GM23248 (cell line): ENCODE results near the gene IFNA21. TPM values are rescaled to one million over a fixed set of nuclear protein-coding genes. Genes with fewer than 3 reads are reported as not detected.

Experiments
- DNase-seq: peaks from one replicate; pipeline ENCODE4 v3.0.0-alpha.2; 2015
- H2AFZ ChIP-seq: fragments of 200-600 bp; sonication (generic); 2 replicates; pipeline ENCODE4 v1.6.1; 2016; ENCODE audit warnings: antibody characterized with exemption
- H3F3A ChIP-seq: fragments of 200-600 bp; sonication (generic); 2 replicates; pipeline ENCODE4 v1.6.1; 2016; ENCODE audit warnings: mild to moderate bottlenecking, antibody characterized with exemption, mixed run types; ENCODE audit not compliant: insufficient read depth
- H3K27ac ChIP-seq: fragments of 200-600 bp; sonication (generic); 2 replicates; pipeline ENCODE4 v1.5.1; 2016; ENCODE audit warnings: mild to moderate bottlenecking
- H3K27me3 ChIP-seq: fragments of 200-600 bp; sonication (generic); replicated peaks from 2 replicates; pipeline ENCODE4 v1.6.1; 2016; ENCODE audit warnings: mild to moderate bottlenecking; ENCODE audit not compliant: insufficient read depth
- H3K36me3 ChIP-seq: fragments of 200-600 bp; sonication (generic); 2 replicates; pipeline ENCODE4 v1.6.1; 2016; ENCODE audit warnings: low read depth, mild to moderate bottlenecking
- H3K4me1 ChIP-seq: fragments of 200-600 bp; sonication (generic); 2 replicates; pipeline ENCODE4 v1.6.1; 2016; ENCODE audit warnings: mild to moderate bottlenecking; ENCODE audit not compliant: insufficient read depth
- H3K4me2 ChIP-seq: fragments of 200-600 bp; sonication (generic); one replicate; pipeline ENCODE4 v1.6.1; 2016; ENCODE audit warnings: mild to moderate bottlenecking; ENCODE audit not compliant: unreplicated experiment
- H3K4me3 ChIP-seq: fragments of 200-600 bp; sonication (generic); 2 replicates; pipeline ENCODE4 v1.5.1; 2016; ENCODE audit warnings: mild to moderate bottlenecking
- H3K79me2 ChIP-seq: fragments of 200-600 bp; sonication (generic); 2 replicates; pipeline ENCODE4 v1.6.1; 2016; ENCODE audit warnings: mild to moderate bottlenecking; ENCODE audit not compliant: insufficient read depth
- H3K9ac ChIP-seq: fragments of 200-600 bp; sonication (generic); 2 replicates; pipeline ENCODE4 v1.6.1; 2016; ENCODE audit warnings: mild to moderate bottlenecking
- H3K9me2 ChIP-seq: fragments of 200-600 bp; sonication (generic); 2 replicates; pipeline ENCODE4 v1.6.1; 2016; ENCODE audit warnings: mixed run types, mild to moderate bottlenecking, moderate library complexity; ENCODE audit not compliant: insufficient read depth
- H3K9me3 ChIP-seq: fragments of 200-600 bp; sonication (generic); one replicate; pipeline ENCODE4 v1.6.1; 2017; ENCODE audit warnings: low read depth
- H4K20me1 ChIP-seq: fragments of 200-600 bp; sonication (generic); 2 replicates; pipeline ENCODE4 v1.6.0; 2016; ENCODE audit not compliant: insufficient read depth
- EZH2 ChIP-seq: fragments of 200-600 bp; sonication (generic); IDR thresholded peaks from 2 replicates; pipeline ENCODE4 v1.6.1; 2018; ENCODE audit warnings: antibody characterized with exemption, mild to moderate bottlenecking; ENCODE audit not compliant: insufficient read depth, poor library complexity, severe bottlenecking
- EZH2phosphoT487 ChIP-seq: fragments of 200-600 bp; sonication (generic); IDR thresholded peaks from 2 replicates; pipeline ENCODE4 v1.6.1; 2018; ENCODE audit warnings: antibody characterized with exemption, moderate library complexity, mild to moderate bottlenecking, low read depth; ENCODE audit not compliant: insufficient read depth
- WGBS, 2 experiments: methylation state at CpG; one replicate each; pipeline ENCODE4 v1.1.6; 2015 to 2017; ENCODE audit warnings: low lambda C conversion rate in 2 of 2, low coverage in 1 of 2; ENCODE audit errors: missing lambda C conversion rate in 2 of 2; 5-methylcytosine and 5-hydroxymethylcytosine counted together
- in situ Hi-C: fragments of 300-500 bp; cut with MboI; formaldehyde crosslinking; loops from 2 replicates; pipeline ENCODE4 v1.15.0; 2020
- polyA plus RNA-seq: library from polyadenylated mRNA; unstranded; fragments of >200 nt; fragmentation: Nextera tagmentation; extraction: Ambion mirVana; gene quantifications from 2 replicates; pipeline ENCODE4 v1.2.1, GENCODE V29; 2016
- total RNA-seq: library from RNA; depleted of rRNA; stranded (reverse); fragments of >200 nt; shearing (Covaris generic); gene quantifications from 2 replicates; pipeline ENCODE4 v1.2.3, GENCODE V29; 2014

Gene IFNA21
- total and polyA plus RNA-seq, 2 experiments from 2014 or later, result not detected

DNA sequence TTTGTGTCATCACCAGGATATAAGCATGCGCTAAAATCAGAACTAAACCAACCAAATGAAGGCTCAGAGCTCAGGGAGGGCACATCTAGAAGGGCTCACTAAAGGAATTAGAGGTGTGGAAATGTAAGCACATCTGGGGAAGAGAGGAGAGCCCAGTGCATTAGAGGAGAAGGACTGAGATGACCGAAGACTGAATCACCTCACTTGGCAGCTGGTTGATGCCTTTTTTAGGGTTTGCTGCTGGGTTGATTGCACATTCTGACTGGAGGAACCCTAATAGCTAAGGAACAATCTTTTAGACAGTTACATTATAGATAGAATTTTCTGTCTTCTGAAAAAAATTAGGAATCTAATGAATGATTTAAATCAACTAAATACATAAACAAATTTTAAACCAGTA, 8.2 kb upstream of the IFNA21 start:
- no peaks in the 10 kb centered on the region; the same call in 1 of the 2 replicates for H3K9me2 ChIP-seq
- H3K27ac ChIP-seq, result no peak overlapping the region
- WGBS, 2 experiments, result 42 to 43% methylated on average over 2 of the region's 2 CpGs
- H3K9me3 ChIP-seq, result no peaks in the 10 kb centered on the region
- in situ Hi-C loops, result no loop called here
- no peak overlapping the region for H3K9ac ChIP-seq
- no peaks in the 10 kb centered on the region for H3F3A ChIP-seq
- H3K4me2 ChIP-seq, result no peak overlapping the region
- H3K4me1 ChIP-seq, result no peaks in the 10 kb centered on the region
- H3K27me3 ChIP-seq, result peaks cover 20% of the 10 kb centered on the region; the same call in 1 of the 2 replicates
- TF ChIP-seq EZH2phosphoT487, result no peak
- TF ChIP-seq EZH2, result no peak
- DNase-seq, result peak; percentile 20
- H3K4me3 ChIP-seq, result no peak overlapping the region
- H4K20me1 ChIP-seq, result no peaks in the 10 kb centered on the region
- H2AFZ ChIP-seq, result no peak overlapping the region
- H3K36me3 ChIP-seq, result no peaks in the 10 kb centered on the region
- H3K79me2 ChIP-seq, result no peaks in the 10 kb centered on the region

DNA sequence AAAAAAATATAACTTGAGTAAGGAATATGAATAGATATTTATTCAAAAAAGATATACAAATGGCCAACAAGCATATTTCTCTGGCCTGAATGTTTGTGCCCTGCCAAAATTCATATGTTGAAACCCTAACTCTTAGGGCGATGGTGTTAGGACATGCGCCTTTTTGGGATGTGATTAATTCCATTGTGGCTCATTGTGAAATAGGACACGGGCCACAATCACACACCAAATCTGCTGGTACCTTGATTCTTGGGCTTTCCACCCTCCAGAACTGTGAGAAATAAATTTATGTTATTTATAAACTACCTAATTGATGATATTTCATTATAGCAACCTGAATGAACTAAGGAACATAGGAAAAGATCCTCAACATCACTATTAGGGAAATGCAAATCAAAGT, 5.7 kb upstream of the IFNA21 start:
- no peak overlapping the region for H3K4me2 ChIP-seq
- no peaks in the 10 kb centered on the region for H3K79me2 ChIP-seq
- H3K27me3 ChIP-seq, result peaks cover 11% of the 10 kb centered on the region; the same call in 1 of the 2 replicates
- H3K4me1 ChIP-seq, result no peaks in the 10 kb centered on the region
- H3K9me3 ChIP-seq, result no peaks in the 10 kb centered on the region
- TF ChIP-seq EZH2, result no peak
- TF ChIP-seq EZH2phosphoT487, result no peak
- H3K9me2 ChIP-seq, result no peaks in the 10 kb centered on the region; the same call in 1 of the 2 replicates
- no peaks in the 10 kb centered on the region for H3F3A ChIP-seq
- H3K9ac ChIP-seq, result no peak overlapping the region
- H2AFZ ChIP-seq, result no peak overlapping the region
- no peak overlapping the region for H3K4me3 ChIP-seq
- no peaks in the 10 kb centered on the region for H4K20me1 ChIP-seq
- no peaks in the 10 kb centered on the region for H3K36me3 ChIP-seq
- no peak for DNase-seq
- no peak overlapping the region for H3K27ac ChIP-seq
- WGBS, 2 experiments, result 68 to 70% methylated on average over 3 of the region's 3 CpGs
- in situ Hi-C loops, result no loop called here

DNA sequence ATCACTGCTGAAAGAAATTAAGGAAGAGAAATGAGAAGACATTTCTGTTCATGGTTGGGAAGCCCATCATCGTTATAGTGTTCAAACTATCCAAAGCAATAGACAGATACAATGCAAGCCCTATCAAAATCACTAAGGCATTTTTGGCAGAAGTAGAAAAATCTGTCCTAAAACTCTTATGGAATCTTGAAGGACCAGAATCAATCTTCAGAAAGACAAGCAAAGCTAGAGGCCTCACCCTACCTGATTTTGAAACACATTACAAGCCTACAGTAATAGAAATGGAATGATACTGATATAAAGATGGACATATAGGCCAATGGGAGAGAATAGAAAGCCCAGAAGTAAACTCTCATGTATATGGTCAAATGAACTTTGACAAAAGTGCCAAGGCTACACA, 4.9 kb upstream of the IFNA21 start:
- Histone ChIP-seq H3K27me3 (peaks cover 8% of the 10 kb centered on the region; the same call in 1 of the 2 replicates), H3K27ac (no peak overlapping the region), H3K4me3 (no peak overlapping the region), H3K9me3 (no peaks in the 10 kb centered on the region), H2AFZ (no peak overlapping the region), H3K9ac (no peak overlapping the region), H3K79me2 (no peaks in the 10 kb centered on the region), H4K20me1 (no peaks in the 10 kb centered on the region), H3K36me3 (no peaks in the 10 kb centered on the region), H3K4me2 (no peak overlapping the region), H3K4me1 (no peaks in the 10 kb centered on the region), H3F3A (no peaks in the 10 kb centered on the region), H3K9me2 (no peaks in the 10 kb centered on the region; the same call in 1 of the 2 replicates)
- WGBS, 2 experiments, result 42 to 48% methylated on average over 1 of the region's 1 CpG
- TF ChIP-seq EZH2 (no peak), EZH2phosphoT487 (no peak)
- in situ Hi-C loops, result no loop called here
- DNase-seq, result no peak

DNA sequence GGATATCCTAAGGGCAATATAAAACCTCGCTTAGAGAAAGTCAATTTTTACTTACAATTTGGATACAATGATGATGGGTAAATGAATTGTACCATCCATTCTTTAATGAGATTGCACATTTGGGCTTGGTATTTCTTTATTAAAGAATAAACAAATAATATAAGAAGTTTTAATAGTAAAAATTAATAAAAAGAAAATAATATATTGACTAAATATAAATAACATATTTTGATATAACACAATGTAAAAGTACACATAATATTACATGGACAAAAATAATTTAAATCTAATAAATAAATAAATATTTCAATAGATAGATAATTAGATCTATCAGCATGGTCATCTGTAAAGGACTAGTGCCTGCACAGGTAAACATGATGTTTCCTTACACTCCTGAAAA, 944 bp downstream of the IFNA21 start:
- no peak overlapping the region for H2AFZ ChIP-seq
- no peaks in the 10 kb centered on the region for H3K9me3 ChIP-seq
- H3K4me1 ChIP-seq, result no peaks in the 10 kb centered on the region
- H3K79me2 ChIP-seq, result no peaks in the 10 kb centered on the region
- H3F3A ChIP-seq, result no peaks in the 10 kb centered on the region
- no peak for DNase-seq
- H3K4me3 ChIP-seq, result no peak overlapping the region
- H3K36me3 ChIP-seq, result no peaks in the 10 kb centered on the region
- no peaks in the 10 kb centered on the region for H4K20me1 ChIP-seq
- WGBS, 2 experiments, result 70 to 76% methylated on average over 1 of the region's 1 CpG
- H3K4me2 ChIP-seq, result no peak overlapping the region
- no peaks in the 10 kb centered on the region for H3K9me2 ChIP-seq
- in situ Hi-C loops, result no loop called here
- H3K27ac ChIP-seq, result no peak overlapping the region
- H3K9ac ChIP-seq, result no peak overlapping the region
- TF ChIP-seq EZH2phosphoT487 (no peak), EZH2 (no peak)
- H3K27me3 ChIP-seq, result 0 out of 2 replicates have a peak, but pooled peaks cover 1% of the 10 kb centered on the region

DNA sequence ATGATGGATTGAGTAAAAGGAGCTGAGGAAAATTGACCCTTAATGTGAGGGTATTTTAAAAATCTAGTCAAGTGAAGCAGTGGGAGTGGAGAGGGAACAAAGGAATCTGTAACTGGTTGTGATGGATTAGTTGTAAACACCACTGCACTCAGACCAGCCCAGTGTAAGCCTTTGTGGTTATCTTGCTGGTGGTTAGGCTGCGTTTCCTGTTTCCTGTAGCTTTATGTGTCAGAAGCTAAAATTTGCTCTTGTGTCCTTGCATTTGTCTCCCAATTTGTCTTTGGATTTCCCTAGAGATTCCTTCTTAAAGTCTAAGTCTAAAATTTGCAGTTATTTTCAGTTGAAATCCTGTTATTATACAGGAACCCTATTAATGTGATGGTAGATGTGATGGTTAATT, 6.3 kb downstream of the IFNA21 start:
- Histone ChIP-seq H3K4me3 (no peak overlapping the region), H3K9ac (no peak overlapping the region), H3K4me2 (no peak overlapping the region), H3K4me1 (no peaks in the 10 kb centered on the region), H3K36me3 (no peaks in the 10 kb centered on the region), H3K27me3 (no peaks in the 10 kb centered on the region), H3K27ac (no peak overlapping the region), H4K20me1 (no peaks in the 10 kb centered on the region), H3F3A (no peaks in the 10 kb centered on the region), H3K9me3 (no peaks in the 10 kb centered on the region), H3K79me2 (no peaks in the 10 kb centered on the region), H3K9me2 (no peaks in the 10 kb centered on the region), H2AFZ (no peak overlapping the region)
- 0% methylated on average over 1 of the region's 1 CpG for WGBS, 2 experiments
- no peak for DNase-seq
- no peak for TF ChIP-seq EZH2phosphoT487
- no peak for TF ChIP-seq EZH2
- in situ Hi-C loops, result no loop called here
